Mammary epithelial cell (primary cell): Measurements from ENCODE around the gene PROK2.

Experiments
- EZH2 ChIP-seq: IDR thresholded peaks from 2 replicates; pipeline ENCODE4 v1.6.1; 2012; ENCODE audit warnings: low read length, inconsistent platforms, borderline replicate concordance
- TF ChIP-seq, protein P1 (sequence below), 2 donors: IDR thresholded peaks in 1 of 2; conservative IDR thresholded peaks in 1 of 2; 2 replicates each; pipeline ENCODE4 v1.5.1; 2011 to 2012; ENCODE audit warnings: inconsistent platforms in 2 of 2, low read length in 2 of 2, mild to moderate bottlenecking in 2 of 2, control low read depth in 1 of 2, low read depth in 1 of 2; ENCODE audit not compliant: insufficient read depth in 1 of 2; ENCODE audit errors: extremely low read depth in 1 of 2

GRCh38 chr3:71821116-71821515, 36.2 kb upstream of the PROK2 start:
- TF ChIP-seq, protein P1, sequence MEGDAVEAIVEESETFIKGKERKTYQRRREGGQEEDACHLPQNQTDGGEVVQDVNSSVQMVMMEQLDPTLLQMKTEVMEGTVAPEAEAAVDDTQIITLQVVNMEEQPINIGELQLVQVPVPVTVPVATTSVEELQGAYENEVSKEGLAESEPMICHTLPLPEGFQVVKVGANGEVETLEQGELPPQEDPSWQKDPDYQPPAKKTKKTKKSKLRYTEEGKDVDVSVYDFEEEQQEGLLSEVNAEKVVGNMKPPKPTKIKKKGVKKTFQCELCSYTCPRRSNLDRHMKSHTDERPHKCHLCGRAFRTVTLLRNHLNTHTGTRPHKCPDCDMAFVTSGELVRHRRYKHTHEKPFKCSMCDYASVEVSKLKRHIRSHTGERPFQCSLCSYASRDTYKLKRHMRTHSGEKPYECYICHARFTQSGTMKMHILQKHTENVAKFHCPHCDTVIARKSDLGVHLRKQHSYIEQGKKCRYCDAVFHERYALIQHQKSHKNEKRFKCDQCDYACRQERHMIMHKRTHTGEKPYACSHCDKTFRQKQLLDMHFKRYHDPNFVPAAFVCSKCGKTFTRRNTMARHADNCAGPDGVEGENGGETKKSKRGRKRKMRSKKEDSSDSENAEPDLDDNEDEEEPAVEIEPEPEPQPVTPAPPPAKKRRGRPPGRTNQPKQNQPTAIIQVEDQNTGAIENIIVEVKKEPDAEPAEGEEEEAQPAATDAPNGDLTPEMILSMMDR (conservative IDR thresholded peaks at IDR 0.05 in 1 of 2, IDR thresholded peaks at IDR 0.05 in 1 of 2; ENCODE audit: extremely low read depth in 1 of 2, insufficient read depth in 1 of 2, low read depth in 1 of 2, low read length in 2 of 2), result no peak
- no peak for TF ChIP-seq EZH2
